GM19043 (cell line): ENCODE measurements around the gene C9orf85.
A peak's percentile ranks its signal among the peaks of the same experiment; 100 is the strongest.
"Not testable (repeated sequence)": the region's sequence is repeated elsewhere in the genome, so short reads cannot be mapped to it uniquely, and the experiment has no call there.

Experiments
- ATAC-seq: cut with Tn5 transposase; IDR thresholded peaks from one replicate; pipeline ENCODE4 v1.9.1; 2021; ENCODE audit warnings: low read depth; ENCODE audit not compliant: unreplicated experiment

The C9orf85 gene

GRCh38 chr9:71937070-71937625, 25.7 kb downstream of the C9orf85 start:
- ATAC-seq = no peak

GRCh38 chr9:71937898-71938297, 26.5 kb downstream of the C9orf85 start:
- no peak for ATAC-seq

- no peak for ATAC-seq
Measured at GRCh38 chr9:71941060-71941568, 29.7 kb downstream of the C9orf85 start.

GRCh38 chr9:71941998-71942567, 30.6 kb downstream of the C9orf85 start:
- no peak for ATAC-seq

GRCh38 chr9:71944754-71945375, 33.4 kb downstream of the C9orf85 start:
- no peak for ATAC-seq

GRCh38 chr9:71954652-71955051, 43.2 kb downstream of the C9orf85 start:
- not testable (repeated sequence) for ATAC-seq

GRCh38 chr9:71955300-71955915, 44.0 kb downstream of the C9orf85 start:
- peak; percentile 56 for ATAC-seq

GRCh38 chr9:71962328-71962727, 50.9 kb downstream of the C9orf85 start:
- ATAC-seq = no peak

GRCh38 chr9:71963471-71963996, 52.1 kb downstream of the C9orf85 start:
- not testable (repeated sequence) for ATAC-seq

- no peak for ATAC-seq
Measured at GRCh38 chr9:71965403-71965802, 54.0 kb downstream of the C9orf85 start.

GRCh38 chr9:71966601-71967000, 55.2 kb downstream of the C9orf85 start:
- ATAC-seq = no peak

- ATAC-seq = no peak
Measured at GRCh38 chr9:71968541-71969090, 57.2 kb downstream of the C9orf85 start.

- no peak for ATAC-seq
Measured at GRCh38 chr9:71975833-71976232, 64.4 kb downstream of the C9orf85 start.

GRCh38 chr9:71977003-71977402, 65.6 kb downstream of the C9orf85 start:
- no peak for ATAC-seq

GRCh38 chr9:71980266-71981190, 69.1 kb downstream of the C9orf85 start:
- no peak for ATAC-seq

- no peak for ATAC-seq
Measured at GRCh38 chr9:71981944-71982343, 70.5 kb downstream of the C9orf85 start.

GRCh38 chr9:71984403-71984802, 73.0 kb downstream of the C9orf85 start:
- no peak for ATAC-seq

- no peak for ATAC-seq
Measured at GRCh38 chr9:71984831-71985281, 73.4 kb downstream of the C9orf85 start.

GRCh38 chr9:71985297-71985911, 74.0 kb downstream of the C9orf85 start:
- no peak for ATAC-seq
